Bronchial epithelial cell (primary cell): ENCODE results near the gene HNRNPK. TPM values are rescaled to one million over a fixed set of nuclear protein-coding genes. Genes with fewer than 3 reads are reported as not detected.

Experiments used
- DNase-seq: peaks from one replicate; pipeline ENCODE4 v3.0.0-alpha.2; 2010; ENCODE audit warnings: low read depth
- FAIRE-seq: peaks from 2 replicates; lab custom pipeline; 2011; peaks lifted over from hg19 to GRCh38; lab: Jason Lieb, UNC
- H3K27me3 ChIP-seq: 2 replicates; pipeline ENCODE4 v1.5.1; 2011; ENCODE audit warnings: low read length; ENCODE audit not compliant: control insufficient read depth, insufficient read depth
- H3K36me3 ChIP-seq: 2 replicates; pipeline ENCODE4 v1.5.1; 2011; ENCODE audit warnings: low read length; ENCODE audit not compliant: control insufficient read depth, insufficient read depth
- H3K4me3 ChIP-seq: 2 replicates; pipeline ENCODE4 v1.5.1; 2011; ENCODE audit warnings: mild to moderate bottlenecking, low read depth, low read length, control low read depth
- total RNA-seq: library from RNA; depleted of rRNA; stranded (reverse); fragments of >200 nt; gene quantifications from 2 replicates; pipeline ENCODE4 v1.2.1, GENCODE V29; 2014
- TF ChIP-seq, protein P1 (sequence below): IDR thresholded peaks from 2 replicates; pipeline ENCODE4 v1.5.1; 2011; ENCODE audit warnings: mild to moderate bottlenecking, moderate library complexity, low read length, control low read depth, inconsistent platforms; ENCODE audit not compliant: insufficient read depth, severe bottlenecking

The HNRNPK gene
- 485 and 531 TPM in 2 replicates for total RNA-seq

DNA sequence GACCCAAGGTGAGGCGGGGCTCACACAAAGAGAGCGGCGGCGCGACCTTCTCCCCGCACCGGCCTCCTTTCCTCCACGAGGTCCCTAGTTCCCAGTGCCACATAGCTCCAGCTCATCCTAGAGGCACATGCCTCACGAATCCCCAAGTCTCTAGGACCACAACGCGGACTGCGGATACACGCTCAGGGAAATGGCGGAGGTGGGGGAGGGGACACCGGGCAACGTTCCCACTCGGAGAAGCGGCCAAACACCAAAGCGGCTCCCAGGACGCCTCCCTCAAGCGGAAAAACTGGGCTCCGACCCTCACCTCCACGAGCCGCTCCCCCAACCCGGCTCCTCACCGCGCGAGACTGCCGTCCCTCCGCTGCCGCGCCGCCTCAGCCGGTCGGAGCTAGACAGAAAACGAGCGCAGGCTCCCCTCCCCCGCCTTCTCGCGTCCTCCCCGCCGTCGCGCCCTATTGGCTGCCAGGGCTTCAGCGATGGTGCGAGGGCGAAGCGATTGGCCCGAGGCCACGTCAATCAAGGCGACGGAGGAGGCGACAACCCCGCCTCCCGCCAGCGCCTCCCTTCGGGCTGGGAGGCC lies at the start of gene HNRNPK:
HNRNPK (minus strand) TSS at position 404 of the 583 bp plus-strand sequence. CDS start 1,963 bp downstream, outside the sequence.
- FAIRE-seq (no peak), DNase-seq (peak; percentile 87)
- Histone ChIP-seq H3K4me3 (peak within 1 kb of the TSS; percentile 86), H3K36me3 (peaks cover 9% of the 10 kb centered on the region), H3K27me3 (no peaks in the 10 kb centered on the region)
- TF ChIP-seq, protein P1, sequence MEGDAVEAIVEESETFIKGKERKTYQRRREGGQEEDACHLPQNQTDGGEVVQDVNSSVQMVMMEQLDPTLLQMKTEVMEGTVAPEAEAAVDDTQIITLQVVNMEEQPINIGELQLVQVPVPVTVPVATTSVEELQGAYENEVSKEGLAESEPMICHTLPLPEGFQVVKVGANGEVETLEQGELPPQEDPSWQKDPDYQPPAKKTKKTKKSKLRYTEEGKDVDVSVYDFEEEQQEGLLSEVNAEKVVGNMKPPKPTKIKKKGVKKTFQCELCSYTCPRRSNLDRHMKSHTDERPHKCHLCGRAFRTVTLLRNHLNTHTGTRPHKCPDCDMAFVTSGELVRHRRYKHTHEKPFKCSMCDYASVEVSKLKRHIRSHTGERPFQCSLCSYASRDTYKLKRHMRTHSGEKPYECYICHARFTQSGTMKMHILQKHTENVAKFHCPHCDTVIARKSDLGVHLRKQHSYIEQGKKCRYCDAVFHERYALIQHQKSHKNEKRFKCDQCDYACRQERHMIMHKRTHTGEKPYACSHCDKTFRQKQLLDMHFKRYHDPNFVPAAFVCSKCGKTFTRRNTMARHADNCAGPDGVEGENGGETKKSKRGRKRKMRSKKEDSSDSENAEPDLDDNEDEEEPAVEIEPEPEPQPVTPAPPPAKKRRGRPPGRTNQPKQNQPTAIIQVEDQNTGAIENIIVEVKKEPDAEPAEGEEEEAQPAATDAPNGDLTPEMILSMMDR: no peak

DNA sequence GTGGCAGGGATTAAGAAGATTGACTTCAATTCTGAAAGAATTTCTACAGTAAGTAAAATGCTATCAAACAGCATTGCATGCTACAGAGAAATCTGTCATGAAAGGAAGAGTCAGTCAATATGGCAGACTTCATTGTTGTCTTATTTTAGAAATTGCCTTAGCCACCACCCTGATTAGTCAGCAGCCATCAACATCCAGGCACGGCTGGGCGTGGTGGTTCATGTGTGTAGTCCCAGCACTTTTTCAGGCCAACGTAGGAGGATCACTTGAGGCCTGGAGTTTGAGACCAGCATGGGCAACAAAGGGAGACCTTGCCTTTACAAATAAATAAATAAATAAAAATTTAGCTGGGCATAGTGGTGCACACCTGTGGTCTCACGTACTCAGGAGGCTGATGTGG lies 47.2 kb upstream of the HNRNPK start:
- H3K4me3 ChIP-seq: no peak overlapping the region
- DNase-seq: peak; percentile 2
- TF ChIP-seq, protein P1: no peak
- H3K27me3 ChIP-seq: no peaks in the 10 kb centered on the region
- no peaks in the 10 kb centered on the region for H3K36me3 ChIP-seq
- no peak for FAIRE-seq

DNA sequence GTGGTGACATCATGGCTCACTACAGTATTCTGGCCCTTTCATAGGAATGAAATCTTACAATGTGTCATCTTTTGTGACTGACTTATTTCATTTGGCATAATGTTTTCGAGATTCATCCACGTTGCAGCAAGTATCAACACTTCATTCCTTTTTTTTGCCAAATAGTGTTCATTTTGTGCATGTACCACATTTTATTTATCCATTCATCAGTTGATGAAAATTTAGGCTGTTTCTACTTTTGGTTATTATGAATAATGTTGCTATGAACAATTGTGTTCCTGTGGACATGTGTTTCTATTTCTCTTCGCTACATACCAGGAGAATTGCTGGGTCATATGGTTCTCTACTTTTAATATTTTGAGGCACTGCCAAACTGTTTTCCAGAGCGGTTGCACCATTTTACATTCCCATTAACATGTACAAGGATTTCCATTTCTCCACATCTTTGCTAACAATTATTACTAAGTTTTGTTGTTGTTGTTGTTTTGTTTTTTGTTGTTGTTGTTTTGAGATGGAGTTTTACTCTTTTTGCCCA lies 44.1 kb upstream of the HNRNPK start:
- DNase-seq (no peak), FAIRE-seq (no peak)
- H3K4me3 ChIP-seq: no peak overlapping the region
- TF ChIP-seq, protein P1: no peak
- no peaks in the 10 kb centered on the region for H3K27me3 ChIP-seq
- no peaks in the 10 kb centered on the region for H3K36me3 ChIP-seq

DNA sequence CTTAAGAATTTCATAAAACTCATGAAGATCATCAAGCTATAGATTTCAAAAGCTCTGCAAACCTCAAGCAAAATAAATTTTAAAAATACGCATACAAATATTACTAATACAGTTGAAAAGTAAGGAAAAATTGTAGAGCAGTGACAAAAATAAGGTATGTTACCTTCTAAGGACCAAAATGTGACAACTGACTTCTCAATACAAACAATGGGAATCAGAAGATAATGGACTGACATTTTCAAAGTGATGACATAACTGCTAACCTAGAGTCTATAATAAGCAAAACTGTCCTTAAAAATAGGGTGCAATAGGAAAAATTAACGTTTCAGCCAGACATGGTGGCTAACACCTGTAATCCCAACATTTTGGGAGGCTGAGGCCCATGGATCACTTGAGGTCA lies 27.6 kb upstream of the HNRNPK start:
- TF ChIP-seq, protein P1: no peak
- H3K36me3 ChIP-seq: no peaks in the 10 kb centered on the region
- no peak overlapping the region for H3K4me3 ChIP-seq
- H3K27me3 ChIP-seq: no peaks in the 10 kb centered on the region
- DNase-seq: no peak
- no peak for FAIRE-seq

DNA sequence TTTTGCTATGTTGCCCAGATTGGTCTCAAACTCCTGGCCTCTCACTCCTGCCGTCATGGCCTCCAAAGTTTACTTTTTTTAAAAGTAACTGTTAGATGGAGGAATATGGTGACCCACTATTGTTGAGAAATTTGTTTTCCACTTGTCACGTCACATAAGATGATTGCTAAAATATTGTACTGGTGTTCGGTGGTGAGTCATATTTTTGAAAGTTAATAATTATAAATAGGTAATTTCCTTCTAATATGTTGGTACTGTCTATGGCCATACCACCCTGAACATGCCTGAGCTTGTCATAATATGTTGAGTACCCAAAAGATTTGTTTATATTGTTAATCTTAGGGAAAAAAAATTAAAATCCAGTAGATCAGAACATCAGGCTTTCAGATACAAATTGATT lies 23.2 kb upstream of the HNRNPK start:
- DNase-seq: peak; percentile 59
- Histone ChIP-seq H3K36me3 (no peaks in the 10 kb centered on the region), H3K4me3 (no peak overlapping the region), H3K27me3 (no peaks in the 10 kb centered on the region)
- FAIRE-seq: no peak
- TF ChIP-seq, protein P1: no peak
